GM19467 (cell line): ENCODE results near the gene LUC7L3.

ENCODE experiments used
- ATAC-seq: cut with Tn5 transposase; IDR thresholded peaks from one replicate; pipeline ENCODE4 v1.9.1; 2021; ENCODE audit warnings: mild to moderate bottlenecking, moderate library complexity; ENCODE audit not compliant: unreplicated experiment

LUC7L3 gene

GRCh38 chr17:50685691-50686493 is 33.5 kb upstream of the LUC7L3 start:
- no peak for ATAC-seq

- no peak for ATAC-seq
These were observed 32.8 kb upstream of the LUC7L3 start for GRCh38 chr17:50686494-50687199.

GRCh38 chr17:50687200-50688066 is 32.0 kb upstream of the LUC7L3 start:
- ATAC-seq = no peak

- no peak for ATAC-seq
These were observed 31.2 kb upstream of the LUC7L3 start for GRCh38 chr17:50688245-50688644.

- ATAC-seq = no peak
These were observed 30.2 kb upstream of the LUC7L3 start for GRCh38 chr17:50689251-50689650.

GRCh38 chr17:50689956-50690886 is 29.2 kb upstream of the LUC7L3 start:
- no peak for ATAC-seq

- ATAC-seq = no peak
These were observed 28.4 kb upstream of the LUC7L3 start for GRCh38 chr17:50690887-50691549.

GRCh38 chr17:50691550-50692447 is 27.6 kb upstream of the LUC7L3 start:
- no peak for ATAC-seq

GRCh38 chr17:50692448-50693035 is 26.9 kb upstream of the LUC7L3 start:
- ATAC-seq = no peak

GRCh38 chr17:50693036-50693682 is 26.2 kb upstream of the LUC7L3 start:
- ATAC-seq = no peak

GRCh38 chr17:50696365-50696879 is 23.0 kb upstream of the LUC7L3 start:
- ATAC-seq = no peak

- ATAC-seq = no peak
These were observed 22.3 kb upstream of the LUC7L3 start for GRCh38 chr17:50697062-50697461.

GRCh38 chr17:50697663-50698272 is 21.6 kb upstream of the LUC7L3 start:
- ATAC-seq = no peak

- ATAC-seq = no peak
These were observed 20.0 kb upstream of the LUC7L3 start for GRCh38 chr17:50699410-50699809.

GRCh38 chr17:50703162-50703561 is 16.2 kb upstream of the LUC7L3 start:
- no peak for ATAC-seq

- ATAC-seq = peak; percentile 71
These were observed 11.9 kb upstream of the LUC7L3 start, which contains the start of gene ANKRD40 for GRCh38 chr17:50707289-50708049. ANKRD40 (minus strand) TSS chr17:50707914; CDS start chr17:50707654, 260 bp downstream.
